SU-DHL-6 (cell line): ENCODE data around the gene NAIF1.

Experiments used
- H2AFZ ChIP-seq: fragments of 200-600 bp; sonication (generic); 2 replicates; pipeline ENCODE4 v1.6.1; 2014; ENCODE audit warnings: low read depth, mild to moderate bottlenecking, moderate library complexity, mixed read lengths, antibody characterized with exemption, low read length; ENCODE audit not compliant: severe bottlenecking
- H3F3A ChIP-seq: fragments of 200-600 bp; shearing (Covaris generic); 2 replicates; pipeline ENCODE4 v1.6.0; 2016; ENCODE audit warnings: antibody characterized with exemption, mild to moderate bottlenecking; ENCODE audit not compliant: insufficient read depth
- H3K27ac ChIP-seq: fragments of 200-600 bp; sonication (generic); 2 replicates; pipeline ENCODE4 v1.5.1; 2016; ENCODE audit warnings: low read depth, mild to moderate bottlenecking, low read length, moderate library complexity, mixed read lengths
- H3K27me3 ChIP-seq: fragments of 200-600 bp; sonication (generic), shearing (Covaris generic); 2 replicates; pipeline ENCODE4 v1.6.0; 2014; ENCODE audit warnings: mild to moderate bottlenecking, low read length
- H3K36me3 ChIP-seq: fragments of 200-600 bp; sonication (generic); 2 replicates; pipeline ENCODE4 v1.6.1; 2014; ENCODE audit warnings: mild to moderate bottlenecking, low read length, mixed read lengths
- H3K4me2 ChIP-seq: fragments of 300-600, 200-600 bp; shearing (Covaris generic), sonication (generic); 2 replicates; pipeline ENCODE4 v1.6.0; 2014; ENCODE audit warnings: low read length, low read depth, mild to moderate bottlenecking; ENCODE audit not compliant: poor library complexity, severe bottlenecking
- H3K4me3 ChIP-seq: fragments of 200-600 bp; sonication (generic); 2 replicates; pipeline ENCODE4 v1.5.1; 2014; ENCODE audit warnings: antibody characterized with exemption, low read length, mild to moderate bottlenecking, mixed read lengths; ENCODE audit not compliant: insufficient read depth, poor library complexity, severe bottlenecking
- H3K79me2 ChIP-seq: fragments of 200-600 bp; sonication (generic); 2 replicates; pipeline ENCODE4 v1.6.1; 2014; ENCODE audit warnings: mild to moderate bottlenecking, low read length, moderate library complexity; ENCODE audit not compliant: insufficient read depth
- H3K9ac ChIP-seq: fragments of 200-600 bp; sonication (generic); 2 replicates; pipeline ENCODE4 v1.7.0; 2014; ENCODE audit warnings: mild to moderate bottlenecking, low read length
- H3K9me2 ChIP-seq: fragments of 200-600 bp; sonication (generic); replicated peaks from 2 replicates; pipeline ENCODE4 v1.6.1; 2014; ENCODE audit warnings: low read length; ENCODE audit not compliant: insufficient read depth
- H3K9me3 ChIP-seq: fragments of 200-600 bp; sonication (generic); 2 replicates; pipeline ENCODE4 v1.6.1; 2014; ENCODE audit warnings: low read length, mixed read lengths; ENCODE audit not compliant: insufficient read depth
- H4K20me1 ChIP-seq: fragments of 200-600 bp; sonication (generic); 2 replicates; pipeline ENCODE4 v1.6.1; 2014; ENCODE audit warnings: low read depth, mild to moderate bottlenecking, antibody characterized with exemption, low read length, moderate library complexity, mixed read lengths
- EZH2phosphoT487 ChIP-seq: fragments of 200-600 bp; sonication (generic), shearing (Covaris generic); conservative IDR thresholded peaks from 2 replicates; pipeline ENCODE4 v1.6.1; 2018; ENCODE audit warnings: mild to moderate bottlenecking, antibody characterized with exemption, low read length, moderate library complexity, mixed read lengths
- TF ChIP-seq, protein P1 (sequence below): fragments of 200-600 bp; sonication (generic); IDR thresholded peaks from one replicate; pipeline ENCODE4 v1.5.1; 2017; ENCODE audit warnings: antibody characterized with exemption, mild to moderate bottlenecking, low read length, moderate library complexity; ENCODE audit not compliant: insufficient read depth, poor library complexity, severe bottlenecking

Gene NAIF1

GRCh38 chr9:128085943-128086342 lies 18.8 kb upstream of the NAIF1 start:
- H2AFZ ChIP-seq, result no peak overlapping the region
- no peak overlapping the region for H3K27ac ChIP-seq
- no peak overlapping the region for H3K4me3 ChIP-seq
- H4K20me1 ChIP-seq, result no peaks in the 10 kb centered on the region
- 0 out of 2 replicates have a peak, but pooled peaks cover 18% of the 10 kb centered on the region for H3F3A ChIP-seq
- no peaks in the 10 kb centered on the region for H3K9me2 ChIP-seq
- H3K79me2 ChIP-seq, result peaks cover 77% of the 10 kb centered on the region
- no peak overlapping the region for H3K9ac ChIP-seq
- no peaks in the 10 kb centered on the region; the same call in 1 of the 2 replicates for H3K36me3 ChIP-seq
- no peaks in the 10 kb centered on the region for H3K27me3 ChIP-seq
- TF ChIP-seq EZH2phosphoT487, result no peak
- TF ChIP-seq, protein P1, sequence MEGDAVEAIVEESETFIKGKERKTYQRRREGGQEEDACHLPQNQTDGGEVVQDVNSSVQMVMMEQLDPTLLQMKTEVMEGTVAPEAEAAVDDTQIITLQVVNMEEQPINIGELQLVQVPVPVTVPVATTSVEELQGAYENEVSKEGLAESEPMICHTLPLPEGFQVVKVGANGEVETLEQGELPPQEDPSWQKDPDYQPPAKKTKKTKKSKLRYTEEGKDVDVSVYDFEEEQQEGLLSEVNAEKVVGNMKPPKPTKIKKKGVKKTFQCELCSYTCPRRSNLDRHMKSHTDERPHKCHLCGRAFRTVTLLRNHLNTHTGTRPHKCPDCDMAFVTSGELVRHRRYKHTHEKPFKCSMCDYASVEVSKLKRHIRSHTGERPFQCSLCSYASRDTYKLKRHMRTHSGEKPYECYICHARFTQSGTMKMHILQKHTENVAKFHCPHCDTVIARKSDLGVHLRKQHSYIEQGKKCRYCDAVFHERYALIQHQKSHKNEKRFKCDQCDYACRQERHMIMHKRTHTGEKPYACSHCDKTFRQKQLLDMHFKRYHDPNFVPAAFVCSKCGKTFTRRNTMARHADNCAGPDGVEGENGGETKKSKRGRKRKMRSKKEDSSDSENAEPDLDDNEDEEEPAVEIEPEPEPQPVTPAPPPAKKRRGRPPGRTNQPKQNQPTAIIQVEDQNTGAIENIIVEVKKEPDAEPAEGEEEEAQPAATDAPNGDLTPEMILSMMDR, result no peak
- no peak overlapping the region for H3K4me2 ChIP-seq
- no peaks in the 10 kb centered on the region for H3K9me3 ChIP-seq

DNA sequence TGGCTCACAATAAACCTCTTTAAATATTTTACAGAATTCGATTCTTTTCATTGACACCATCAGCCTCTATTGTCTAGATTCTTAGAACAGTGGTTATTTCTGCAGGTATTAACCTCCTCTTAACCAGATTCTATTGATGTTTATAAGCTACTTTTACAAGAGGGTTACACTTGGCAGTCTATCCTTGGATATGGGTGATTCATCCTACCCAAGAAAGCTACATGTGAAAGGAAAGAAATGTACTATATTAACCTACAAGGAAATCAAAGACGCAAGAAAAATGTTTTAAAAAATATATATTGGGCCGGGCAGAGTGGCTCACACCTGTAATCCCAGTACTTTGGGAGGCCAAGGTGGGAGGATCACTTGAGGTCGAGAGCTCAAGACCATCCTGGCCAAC lies 17.6 kb upstream of the NAIF1 start:
- Histone ChIP-seq H3K27ac (no peak overlapping the region), H3K36me3 (no peaks in the 10 kb centered on the region; the same call in 1 of the 2 replicates), H3K9me3 (no peaks in the 10 kb centered on the region), H2AFZ (no peak overlapping the region), H3K4me2 (no peak overlapping the region), H3K4me3 (no peak overlapping the region), H3K9ac (no peak overlapping the region), H3F3A (0 out of 2 replicates have a peak, but pooled peaks cover 18% of the 10 kb centered on the region), H3K27me3 (no peaks in the 10 kb centered on the region), H4K20me1 (no peaks in the 10 kb centered on the region), H3K9me2 (no peaks in the 10 kb centered on the region), H3K79me2 (peaks cover 78% of the 10 kb centered on the region)
- TF ChIP-seq EZH2phosphoT487, result no peak
- TF ChIP-seq, protein P1, result no peak

DNA sequence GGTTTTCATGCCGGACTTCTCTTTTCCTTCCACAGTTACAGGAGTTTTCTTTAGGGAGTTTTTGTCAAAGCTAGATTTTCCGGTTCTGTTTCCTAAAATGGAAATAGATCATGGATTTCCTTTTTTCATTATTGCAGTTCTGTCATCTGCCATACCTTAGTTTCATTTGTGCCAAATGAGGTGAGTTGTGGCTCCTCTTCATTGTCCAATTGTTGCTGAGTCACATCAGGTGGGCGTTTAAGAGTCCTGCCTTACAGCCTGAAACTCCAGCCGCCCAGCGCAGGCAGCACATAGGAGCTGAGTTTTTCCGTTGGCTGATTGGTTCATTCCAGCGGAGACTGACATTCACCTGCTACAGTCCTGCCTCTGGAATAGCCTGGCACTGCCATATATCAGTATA lies 15.0 kb upstream of the NAIF1 start:
- H3K4me2 ChIP-seq, result no peak overlapping the region
- H3K4me3 ChIP-seq, result no peak overlapping the region
- H3K27ac ChIP-seq, result peak overlapping the region; percentile 27
- 0 out of 2 replicates have a peak, but pooled peaks cover 14% of the 10 kb centered on the region for H3F3A ChIP-seq
- TF ChIP-seq, protein P1, result no peak
- TF ChIP-seq EZH2phosphoT487, result no peak
- H3K9me2 ChIP-seq, result no peaks in the 10 kb centered on the region
- no peak overlapping the region for H2AFZ ChIP-seq
- H4K20me1 ChIP-seq, result no peaks in the 10 kb centered on the region
- H3K27me3 ChIP-seq, result no peaks in the 10 kb centered on the region
- H3K79me2 ChIP-seq, result peaks cover 78% of the 10 kb centered on the region
- H3K9me3 ChIP-seq, result no peaks in the 10 kb centered on the region
- no peaks in the 10 kb centered on the region; the same call in 1 of the 2 replicates for H3K36me3 ChIP-seq
- no peak overlapping the region for H3K9ac ChIP-seq
